GM12891 (cell line): ENCODE data around the gene BMF.

Experiments
- PAX5 ChIP-seq: IDR thresholded peaks from 2 replicates; pipeline ENCODE4 v1.6.1; 2011; ENCODE audit warnings: low read length, moderate library complexity, mild to moderate bottlenecking; ENCODE audit not compliant: insufficient read depth, severe bottlenecking
- POLR2A ChIP-seq: IDR thresholded peaks from 2 replicates; pipeline ENCODE4 v1.6.1; 2011; ENCODE audit warnings: low read depth, low read length, control low read depth
- POLR2AphosphoS5 ChIP-seq: IDR thresholded peaks from 2 replicates; pipeline ENCODE4 v1.6.1; 2011; ENCODE audit warnings: low read depth, low read length, control low read depth
- POU2F2 ChIP-seq: IDR thresholded peaks from 2 replicates; pipeline ENCODE4 v1.6.1; 2011; ENCODE audit warnings: low read depth, mild to moderate bottlenecking, control low read depth, low read length, moderate library complexity
- SPI1 ChIP-seq: IDR thresholded peaks from 2 replicates; pipeline ENCODE4 v1.6.1; 2011; ENCODE audit warnings: low read depth, low read length, control low read depth
- TAF1 ChIP-seq: IDR thresholded peaks from 2 replicates; pipeline ENCODE4 v1.6.1; 2011; ENCODE audit warnings: low read depth, low read length, control low read depth

DNA sequence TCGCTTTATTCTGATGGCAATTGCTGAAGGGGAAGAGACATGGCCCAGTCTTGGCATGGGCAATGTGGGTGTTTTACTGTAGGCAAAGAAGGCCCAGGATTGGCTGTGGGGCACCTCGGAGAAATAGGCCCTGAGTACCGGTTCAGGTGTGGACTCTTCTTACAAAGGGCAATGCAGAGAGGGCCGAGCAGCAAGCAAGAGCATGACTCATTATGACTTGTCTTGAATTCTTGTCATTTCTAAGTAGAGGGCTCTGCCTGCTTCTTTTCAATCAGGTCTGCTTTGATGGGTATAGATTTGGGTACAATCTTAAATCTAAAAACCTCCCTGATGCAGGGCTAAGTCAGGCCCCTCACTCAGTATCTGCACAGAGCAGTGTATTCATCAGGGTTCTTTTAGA lies 37.4 kb upstream of the BMF start:
- TF ChIP-seq POLR2A = no peak
- TF ChIP-seq SPI1 = no peak
- TF ChIP-seq POLR2AphosphoS5 = no peak
- TF ChIP-seq PAX5 = no peak
- TF ChIP-seq TAF1 = no peak
- no peak for TF ChIP-seq POU2F2
